Left ventricle myocardium inferior (tissue), 1 donor: ENCODE data around the gene IQUB. TPM values are rescaled to one million over a fixed set of nuclear protein-coding genes. Genes with fewer than 3 reads are reported as not detected.
A peak's percentile ranks its signal among the peaks of the same experiment; 100 is the strongest.

Experiments used
- DNase-seq: peaks from one replicate; pipeline ENCODE4 v3.0.0-alpha.2; 2020
- H3K27ac ChIP-seq: fragments of 200-600 bp; replicated peaks from 2 replicates; pipeline ENCODE4 v1.8.0; 2021
- H3K27me3 ChIP-seq: fragments of 200-600 bp; 2 replicates; pipeline ENCODE4 v1.8.0; 2021; ENCODE audit warnings: low read depth
- H3K36me3 ChIP-seq: fragments of 200-600 bp; 2 replicates; pipeline ENCODE4 v1.8.0; 2021
- H3K4me1 ChIP-seq: fragments of 200-600 bp; 2 replicates; pipeline ENCODE4 v1.8.0; 2021
- H3K4me3 ChIP-seq: fragments of 200-600 bp; 2 replicates; pipeline ENCODE4 v1.8.0; 2021; ENCODE audit warnings: mild to moderate bottlenecking, moderate library complexity
- H3K9me3 ChIP-seq: fragments of 200-600 bp; replicated peaks from 2 replicates; pipeline ENCODE4 v1.8.0; 2021
- CTCF ChIP-seq: fragments of 200-600 bp; IDR thresholded peaks from 2 replicates; pipeline ENCODE4 v1.8.0; 2021; ENCODE audit warnings: antibody characterized with exemption, mild to moderate bottlenecking, borderline replicate concordance
- intact Hi-C: fragments of 100-400 bp; cut with micrococcal nuclease; formaldehyde crosslinking; loops from one replicate; pipeline ENCODE4 v1.11.0; 2022
- total RNA-seq: library from RNA; stranded (reverse); fragmentation: NEBNext Ultra II Directional; extraction: Animal tissue kit (Norgen Biotek cat#: 25700); gene quantifications from one replicate; pipeline ENCODE4 v1.2.1, GENCODE V29; 2021
- donor health status: DM: no; HTN: yes; CAD: no; lungs with severe emphysema.

The IQUB gene
- total RNA-seq, 1 donor from 2014 or later, result 0.38 TPM

GRCh38 chr7:123498031-123498430, 36.4 kb downstream of the IQUB start:
- H3K4me3 ChIP-seq, result no peak overlapping the region
- H3K9me3 ChIP-seq, result no peaks in the 10 kb centered on the region
- intact Hi-C loops, result no loop called here
- H3K27me3 ChIP-seq, result no peaks in the 10 kb centered on the region
- DNase-seq, result no peak
- no peak overlapping the region for H3K27ac ChIP-seq
- no peak for TF ChIP-seq CTCF
- no peaks in the 10 kb centered on the region for H3K36me3 ChIP-seq
- no peaks in the 10 kb centered on the region for H3K4me1 ChIP-seq

- TF ChIP-seq CTCF, result peak; percentile 85
- H3K27ac ChIP-seq, result no peak overlapping the region
- H3K4me3 ChIP-seq, result no peak overlapping the region
- H3K9me3 ChIP-seq, result peaks cover 10% of the 10 kb centered on the region
- H3K4me1 ChIP-seq, result no peaks in the 10 kb centered on the region
- intact Hi-C loops, result loop anchor here (5.0 kb wide), 1 partner anchor 43 kb away; no protein-coding TSS in a partner anchor
- H3K27me3 ChIP-seq, result no peaks in the 10 kb centered on the region
- H3K36me3 ChIP-seq, result no peaks in the 10 kb centered on the region
- DNase-seq, result no peak
Observed at GRCh38 chr7:123494193-123494796, 40.1 kb downstream of the IQUB start.

- Histone ChIP-seq H3K4me1 (no peaks in the 10 kb centered on the region), H3K27me3 (no peaks in the 10 kb centered on the region), H3K36me3 (no peaks in the 10 kb centered on the region), H3K27ac (no peak overlapping the region), H3K4me3 (no peak overlapping the region), H3K9me3 (peaks cover 11% of the 10 kb centered on the region)
- intact Hi-C loops, result loop anchor here (5.0 kb wide), 1 partner anchor 45 kb away; no protein-coding TSS in a partner anchor
- TF ChIP-seq CTCF, result no peak
- no peak for DNase-seq
Observed at GRCh38 chr7:123492485-123492884, 41.9 kb downstream of the IQUB start.

- Histone ChIP-seq H3K4me3 (no peak overlapping the region), H3K9me3 (peaks cover 11% of the 10 kb centered on the region), H3K27me3 (no peaks in the 10 kb centered on the region), H3K4me1 (no peaks in the 10 kb centered on the region), H3K27ac (no peak overlapping the region), H3K36me3 (no peaks in the 10 kb centered on the region)
- DNase-seq, result no peak
- TF ChIP-seq CTCF, result no peak
- intact Hi-C loops, result no loop called here
Observed at GRCh38 chr7:123485721-123486120, 48.7 kb downstream of the IQUB start.

- H3K4me1 ChIP-seq, result no peaks in the 10 kb centered on the region
- no peak for DNase-seq
- no peaks in the 10 kb centered on the region for H3K27me3 ChIP-seq
- no peak overlapping the region for H3K27ac ChIP-seq
- H3K36me3 ChIP-seq, result no peaks in the 10 kb centered on the region
- intact Hi-C loops, result no loop called here
- no peak overlapping the region for H3K4me3 ChIP-seq
- TF ChIP-seq CTCF, result no peak
- H3K9me3 ChIP-seq, result peaks cover 10% of the 10 kb centered on the region
Observed at GRCh38 chr7:123485187-123485586, 49.2 kb downstream of the IQUB start.
